H1 (cell line): ENCODE measurements around the gene COL4A2.

Experiments used
- CHD2 ChIP-seq: IDR thresholded peaks from 2 replicates; pipeline ENCODE4 v1.6.1; 2012; ENCODE audit warnings: low read length, improper control_type of control experiment
- KDM4A ChIP-seq: IDR thresholded peaks from one replicate; pipeline ENCODE4 v1.7.1; 2012; ENCODE audit warnings: low read depth, mild to moderate bottlenecking, moderate library complexity, low read length, inconsistent platforms; ENCODE audit not compliant: severe bottlenecking

DNA sequence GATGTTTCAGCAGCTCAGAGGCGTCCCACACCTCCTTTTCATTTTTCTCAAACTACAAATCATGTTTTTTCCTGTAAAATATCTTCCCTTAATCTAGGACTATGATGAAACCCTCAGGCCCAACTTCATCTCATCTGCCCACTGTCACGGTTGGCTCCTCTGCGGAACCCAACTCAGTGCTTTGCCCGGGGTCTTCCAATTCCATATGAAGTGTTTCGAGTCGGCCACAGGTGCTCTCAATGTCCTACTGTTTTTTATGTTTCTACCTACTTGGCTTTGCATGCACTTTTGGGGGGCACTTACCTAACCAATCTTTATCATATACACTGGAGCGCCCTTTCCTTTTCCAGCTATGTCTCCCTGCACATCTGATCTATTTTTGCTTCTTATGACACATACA lies 28.2 kb upstream of the COL4A2 start:
- TF ChIP-seq CHD2 = no peak
- TF ChIP-seq KDM4A = no peak
